Measurements from ENCODE around the gene ECHS1. TPM values are rescaled to one million over a fixed set of nuclear protein-coding genes. Genes with fewer than 3 reads are reported as not detected.
"Not testable (repeated sequence)": the region's sequence is repeated elsewhere in the genome, so short reads cannot be mapped to it uniquely, and the experiment has no call there.

ECHS1 gene
- total RNA-seq, 4 donors from 2014 or later: 64.0 to 77.7 (median 73.2) TPM

- H3K9me3 ChIP-seq: no peaks in the 10 kb centered on the region
- DNase-seq (ENCODE audit: extremely low spot score): no peak
- intact Hi-C loops (cut with DNase I): no loop called here
- H3K4me3 ChIP-seq: no peak overlapping the region
- peaks cover 0 to 61% (median 24%) of the 10 kb centered on the region in 4 donors for H3K36me3 ChIP-seq
- no peak overlapping the region for H3K27ac ChIP-seq (replicated peaks in 1 of 4)
- no peak for TF ChIP-seq EP300 (IDR thresholded peaks at IDR 0.05)
- no peak for TF ChIP-seq POLR2A (IDR thresholded peaks at IDR 0.05; ENCODE audit: low read depth)
- no peak for TF ChIP-seq POLR2AphosphoS5 (IDR thresholded peaks at IDR 0.05)
- TF ChIP-seq CTCF (IDR thresholded peaks at IDR 0.05): no peak
- no peaks in the 10 kb centered on the region for H3K27me3 ChIP-seq
- 78% methylated on average over 14 of the region's 17 CpGs for WGBS
- peaks cover 0 to 6% (median 5%) of the 10 kb centered on the region in 4 donors for H3K4me1 ChIP-seq
Observed at GRCh38 chr10:133388236-133388972, 15.2 kb upstream of the ECHS1 start.

- WGBS: 96% methylated on average over 4 of the region's 4 CpGs
- intact Hi-C loops (cut with DNase I); H3K4me1 ChIP-seq; H3K9me3 ChIP-seq; H3K27ac ChIP-seq (replicated peaks in 1 of 4); H3K27me3 ChIP-seq; DNase-seq (ENCODE audit: extremely low spot score); H3K4me3 ChIP-seq: not testable (repeated sequence)
- peaks cover 0 to 72% (median 29%) of the 10 kb centered on the region in 4 donors for H3K36me3 ChIP-seq
Observed at GRCh38 chr10:133386951-133387350, 13.8 kb upstream of the ECHS1 start.

- no peak overlapping the region for H3K27ac ChIP-seq (replicated peaks in 1 of 4)
- TF ChIP-seq POLR2A (IDR thresholded peaks at IDR 0.05; ENCODE audit: low read depth) (no peak), EP300 (IDR thresholded peaks at IDR 0.05) (no peak), POLR2AphosphoS5 (IDR thresholded peaks at IDR 0.05) (no peak)
- WGBS: 100% methylated on average over 2 of the region's 2 CpGs
- H3K4me1 ChIP-seq: peaks cover 6 to 11% (median 8%) of the 10 kb centered on the region in 4 donors
- H3K27me3 ChIP-seq: no peaks in the 10 kb centered on the region
- no peak overlapping the region for H3K4me3 ChIP-seq
- no peaks in the 10 kb centered on the region for H3K9me3 ChIP-seq
- intact Hi-C loops (cut with DNase I): no loop called here
- no peak for DNase-seq (ENCODE audit: extremely low spot score)
- peaks cover 0 to 65% (median 25%) of the 10 kb centered on the region in 4 donors for H3K36me3 ChIP-seq
Observed at GRCh38 chr10:133385214-133385613, 12.1 kb upstream of the ECHS1 start.

GRCh38 chr10:133384071-133384470, 10.9 kb upstream of the ECHS1 start:
- peaks cover 7 to 21% (median 15%) of the 10 kb centered on the region in 4 donors for H3K4me1 ChIP-seq
- intact Hi-C loops (cut with DNase I): no loop called here
- TF ChIP-seq EP300 (IDR thresholded peaks at IDR 0.05): no peak
- no peak for TF ChIP-seq CTCF (IDR thresholded peaks at IDR 0.05)
- no peak for TF ChIP-seq POLR2AphosphoS5 (IDR thresholded peaks at IDR 0.05)
- TF ChIP-seq POLR2A (IDR thresholded peaks at IDR 0.05; ENCODE audit: low read depth): no peak
- H3K36me3 ChIP-seq: peaks cover 0 to 55% (median 25%) of the 10 kb centered on the region in 4 donors
- no peak for DNase-seq (ENCODE audit: extremely low spot score)
- no peak overlapping the region for H3K27ac ChIP-seq (replicated peaks in 1 of 4)
- no peaks in the 10 kb centered on the region for H3K27me3 ChIP-seq
- no peak overlapping the region for H3K4me3 ChIP-seq
- 90% methylated on average over 11 of the region's 13 CpGs for WGBS
- H3K9me3 ChIP-seq: no peaks in the 10 kb centered on the region

GRCh38 chr10:133383551-133383950, 10.4 kb upstream of the ECHS1 start:
- H3K9me3 ChIP-seq: no peaks in the 10 kb centered on the region
- peaks cover 7 to 21% (median 15%) of the 10 kb centered on the region in 4 donors for H3K4me1 ChIP-seq
- DNase-seq (ENCODE audit: extremely low spot score): no peak
- 96% methylated on average over 4 of the region's 4 CpGs for WGBS
- intact Hi-C loops (cut with DNase I): no loop called here
- H3K27ac ChIP-seq (replicated peaks in 1 of 4): no peak overlapping the region
- H3K27me3 ChIP-seq: no peaks in the 10 kb centered on the region
- TF ChIP-seq POLR2A (IDR thresholded peaks at IDR 0.05; ENCODE audit: low read depth) (no peak), CTCF (IDR thresholded peaks at IDR 0.05) (no peak), EP300 (IDR thresholded peaks at IDR 0.05) (no peak), POLR2AphosphoS5 (IDR thresholded peaks at IDR 0.05) (no peak)
- H3K4me3 ChIP-seq: no peak overlapping the region
- peaks cover 0 to 50% (median 22%) of the 10 kb centered on the region in 4 donors for H3K36me3 ChIP-seq

All from esophagus muscularis mucosa (tissue), 4 donors.